Pancreas (tissue), 10 donors: ENCODE data around the gene GRK3. TPM values are rescaled to one million over a fixed set of nuclear protein-coding genes. Genes with fewer than 3 reads are reported as not detected.
"Not testable (repeated sequence)": the region's sequence is repeated elsewhere in the genome, so short reads cannot be mapped to it uniquely, and the experiment has no call there.

Experiments used
- ATAC-seq, 4 donors: fragments of 200-7000 bp; cut with Tn5 transposase; one replicate each; pipeline versions ENCODE4 v1.8.0 to v1.9.1; 2020; ENCODE audit warnings: mild to moderate bottlenecking in 4 of 4, moderate library complexity in 4 of 4
- DNase-seq, 6 donors: peaks; one replicate each; pipeline ENCODE4 v3.0.0-alpha.2; 2020
- FAIRE-seq: peaks from 2 replicates; lab custom pipeline; 2012; peaks lifted over from hg19 to GRCh38; lab: Jason Lieb, UNC
- H3K27ac ChIP-seq, 4 donors: fragments of 200-600 bp; sonication (generic); 1 replicate in 3 of 4; 2 replicates in 1 of 4; pipeline versions ENCODE4 v1.5.0 to v1.8.0; 2020
- H3K27me3 ChIP-seq, 4 donors: fragments of 200-600 bp; one replicate each; pipeline ENCODE4 v1.8.0; 2021
- H3K36me3 ChIP-seq, 3 donors: fragments of 200-600 bp; sonication (generic) in 1 of 3; one replicate each; pipeline versions ENCODE4 v1.5.0 to v1.8.0; 2020 to 2021
- H3K4me1 ChIP-seq, 3 donors: fragments of 200-600 bp; one replicate each; pipeline ENCODE4 v1.8.0; 2021
- H3K4me3 ChIP-seq, 4 donors: fragments of 200-600 bp; sonication (generic) in 2 of 4; one replicate each; pipeline versions ENCODE4 v1.5.0 to v1.8.0; 2020 to 2021
- H3K9me3 ChIP-seq, 4 donors: fragments of 200-600 bp; one replicate each; pipeline ENCODE4 v1.8.0; 2021
- WGBS, 2 donors: extraction: QIAGEN DNeasy Blood & Tissue Kit; methylation state at CpG; one replicate each; pipeline ENCODE4 v1.1.7; 2013; 5-methylcytosine and 5-hydroxymethylcytosine counted together
- intact Hi-C, 3 donors: fragments of 100-400 bp; cut with DNase I; formaldehyde crosslinking; loops; one replicate each; pipeline versions ENCODE4 v1.11.1 to v1.14.2; 2022
- polyA plus RNA-seq, 2 donors: library from polyadenylated mRNA; stranded (reverse); fragments of 200-250 nt; gene quantifications; one replicate each; pipeline ENCODE4 v1.2.3, GENCODE V29; 2013
- total RNA-seq, 6 donors: library from RNA; stranded (reverse); fragmentation: NEBNext Ultra II Directional in 4 of 6; extraction: Animal tissue kit (Norgen Biotek cat#: 25700) in 4 of 6; gene quantifications; one replicate each; pipeline versions ENCODE4 v1.2.1 to v1.2.4, GENCODE V29; 2021 to 2023
- TF ChIP-seq, protein P1 (sequence below), 4 donors: fragments of 200-600 bp; sonication (generic) in 3 of 4; IDR thresholded peaks; one replicate each; pipeline versions ENCODE4 v1.5.0 to v1.8.0; 2021; ENCODE audit warnings: antibody characterized with exemption in 4 of 4
- donor health status: healthy with polysubstance abuse.
- donor health status: DM: no; HTN: no; CAD: no; lungs with moderate emphysema.
- donor health status: DM: no; HTN: no; CAD: no.
- donor health status: control.
- donor health status: control.
- donor health status: Bipolar disorder and iron deficiency.
- donor health status: DM: yes; HTN: yes; CAD: no.
- donor health status: DM: no; HTN: no; CAD: no.
- donor health status: DM: no; HTN: no; CAD: no.
- donor health status: DM: yes; HTN: yes; CAD: no.

GRK3 gene
- total and polyA plus RNA-seq, 8 donors = 3.5 to 18.1 (median 7.6) TPM

DNA sequence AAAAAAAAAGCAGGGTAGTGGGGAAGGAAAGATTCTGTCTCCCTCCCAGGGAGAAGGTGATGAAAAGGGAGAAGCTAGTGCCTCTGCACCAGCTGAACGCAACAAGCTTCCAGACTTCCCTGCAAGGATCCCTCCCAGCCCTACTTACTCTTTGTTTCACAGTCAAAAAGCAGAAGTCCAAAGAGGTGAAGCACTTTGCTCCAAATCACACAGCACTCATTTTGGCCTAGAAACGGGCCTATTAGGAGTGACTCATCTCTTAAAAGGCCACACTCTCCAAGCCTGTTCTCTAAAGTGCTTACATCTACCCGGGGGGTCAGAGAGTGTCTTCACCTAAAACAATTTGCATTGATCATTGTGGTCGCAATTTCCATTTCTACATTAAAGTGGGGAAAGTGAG, 17.7 kb upstream of the GRK3 start:
- Histone ChIP-seq H3K36me3 (no peaks in the 10 kb centered on the region), H3K27me3 (no peaks in the 10 kb centered on the region), H3K4me3 (no peak overlapping the region), H3K9me3 (no peaks in the 10 kb centered on the region), H3K4me1 (peaks cover 0 to 8% (median 0%) of the 10 kb centered on the region in 3 donors), H3K27ac (no peak overlapping the region)
- intact Hi-C loops = no loop called here
- DNase-seq = no peak
- TF ChIP-seq, protein P1, sequence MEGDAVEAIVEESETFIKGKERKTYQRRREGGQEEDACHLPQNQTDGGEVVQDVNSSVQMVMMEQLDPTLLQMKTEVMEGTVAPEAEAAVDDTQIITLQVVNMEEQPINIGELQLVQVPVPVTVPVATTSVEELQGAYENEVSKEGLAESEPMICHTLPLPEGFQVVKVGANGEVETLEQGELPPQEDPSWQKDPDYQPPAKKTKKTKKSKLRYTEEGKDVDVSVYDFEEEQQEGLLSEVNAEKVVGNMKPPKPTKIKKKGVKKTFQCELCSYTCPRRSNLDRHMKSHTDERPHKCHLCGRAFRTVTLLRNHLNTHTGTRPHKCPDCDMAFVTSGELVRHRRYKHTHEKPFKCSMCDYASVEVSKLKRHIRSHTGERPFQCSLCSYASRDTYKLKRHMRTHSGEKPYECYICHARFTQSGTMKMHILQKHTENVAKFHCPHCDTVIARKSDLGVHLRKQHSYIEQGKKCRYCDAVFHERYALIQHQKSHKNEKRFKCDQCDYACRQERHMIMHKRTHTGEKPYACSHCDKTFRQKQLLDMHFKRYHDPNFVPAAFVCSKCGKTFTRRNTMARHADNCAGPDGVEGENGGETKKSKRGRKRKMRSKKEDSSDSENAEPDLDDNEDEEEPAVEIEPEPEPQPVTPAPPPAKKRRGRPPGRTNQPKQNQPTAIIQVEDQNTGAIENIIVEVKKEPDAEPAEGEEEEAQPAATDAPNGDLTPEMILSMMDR (IDR thresholded peaks at IDR 0.05) = no peak
- peak in 2 of 4 donors; percentile 46 to 59 for ATAC-seq
- 68 to 75% methylated on average over 4 of the region's 4 CpGs for WGBS, 2 donors
- FAIRE-seq = no peak

DNA sequence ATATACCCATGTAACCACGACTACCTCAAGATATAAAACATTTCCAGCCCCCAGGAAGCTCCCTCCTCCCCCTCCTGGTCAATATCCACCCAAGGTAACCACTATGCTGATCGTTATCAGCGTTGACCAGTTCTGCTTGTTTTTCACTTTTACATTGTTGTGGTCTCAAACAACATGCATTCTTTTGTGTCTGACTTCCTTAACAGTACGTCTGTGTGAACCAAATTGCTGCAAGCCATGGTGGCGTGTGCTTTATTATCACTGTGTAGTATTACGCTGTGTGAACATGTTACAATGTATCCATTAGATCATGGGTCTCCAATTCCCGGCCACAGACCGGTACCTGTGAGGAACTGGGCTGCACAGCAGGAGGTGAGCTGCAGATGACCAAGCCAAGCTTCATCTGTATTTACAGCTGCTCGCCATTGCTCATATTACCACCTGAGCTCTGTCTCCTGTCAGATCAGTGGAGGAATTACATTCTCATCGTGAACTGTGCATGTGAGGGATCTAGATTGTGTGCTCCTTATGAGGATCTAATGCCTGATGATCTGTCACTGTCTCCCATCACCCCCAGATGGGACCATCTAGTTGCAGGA, 15.5 kb upstream of the GRK3 start:
- no peak for DNase-seq
- Histone ChIP-seq H3K4me1 (peaks cover 0 to 8% (median 0%) of the 10 kb centered on the region in 3 donors), H3K27me3 (no peaks in the 10 kb centered on the region), H3K9me3 (no peaks in the 10 kb centered on the region), H3K4me3 (no peak overlapping the region), H3K27ac (no peak overlapping the region), H3K36me3 (no peaks in the 10 kb centered on the region)
- WGBS, 2 donors = 43 to 44% methylated on average over 10 of the region's 10 CpGs
- no peak for ATAC-seq
- intact Hi-C loops = no loop called here
- TF ChIP-seq, protein P1 (IDR thresholded peaks at IDR 0.05) = no peak
- no peak for FAIRE-seq

DNA sequence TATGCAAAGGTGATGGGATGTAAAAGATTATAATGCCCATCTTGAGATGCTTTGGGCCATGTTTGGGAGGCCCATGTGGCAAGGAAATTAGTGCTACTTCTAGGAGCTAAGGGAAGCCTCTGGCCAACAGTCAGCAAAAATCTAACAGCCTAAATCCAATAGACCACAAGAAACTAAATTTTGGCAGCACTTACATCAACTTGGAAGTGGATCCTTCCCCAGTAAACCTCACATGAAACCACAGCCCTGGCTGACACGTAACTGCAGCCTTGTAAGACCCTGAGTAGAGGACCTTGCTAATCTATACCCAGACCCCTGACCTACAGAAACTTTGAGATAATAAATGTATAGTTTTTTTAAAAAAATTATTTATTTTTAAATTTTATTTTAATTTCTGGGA, 13.1 kb upstream of the GRK3 start:
- no peak for DNase-seq
- Histone ChIP-seq H3K27me3 (no peaks in the 10 kb centered on the region), H3K9me3 (no peaks in the 10 kb centered on the region), H3K4me3 (no peak overlapping the region), H3K36me3 (no peaks in the 10 kb centered on the region), H3K4me1 (no peaks in the 10 kb centered on the region), H3K27ac (no peak overlapping the region)
- no peak for ATAC-seq
- 74 to 86% methylated on average over 1 of the region's 1 CpG for WGBS, 2 donors
- intact Hi-C loops = no loop called here
- TF ChIP-seq, protein P1 (IDR thresholded peaks at IDR 0.05) = no peak
- no peak for FAIRE-seq

DNA sequence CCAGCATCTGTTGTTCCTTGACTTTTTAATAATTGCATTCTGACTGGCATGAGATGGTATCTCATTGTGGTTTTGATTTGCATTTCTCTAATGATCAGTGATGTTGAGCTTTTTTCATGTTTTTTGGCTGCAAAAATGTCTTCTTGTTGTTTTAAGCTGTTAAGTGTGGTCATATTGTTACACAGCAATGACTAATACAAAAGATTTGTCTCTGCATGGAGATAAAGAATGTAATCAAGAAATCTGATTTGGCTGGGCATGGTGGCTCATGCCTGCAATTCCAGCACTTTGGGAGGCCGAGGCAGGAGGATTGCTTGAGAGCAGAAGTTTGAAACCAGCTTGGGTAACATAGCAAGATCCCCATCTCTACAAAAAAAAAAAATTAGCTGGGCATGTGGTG, 12.1 kb upstream of the GRK3 start:
- H3K4me1 ChIP-seq, intact Hi-C loops, H3K27ac ChIP-seq, DNase-seq, H3K9me3 ChIP-seq, H3K36me3 ChIP-seq, H3K4me3 ChIP-seq, ATAC-seq, H3K27me3 ChIP-seq, FAIRE-seq: not testable (repeated sequence)
- WGBS, 2 donors = 71 to 73% methylated on average over 1 of the region's 1 CpG

DNA sequence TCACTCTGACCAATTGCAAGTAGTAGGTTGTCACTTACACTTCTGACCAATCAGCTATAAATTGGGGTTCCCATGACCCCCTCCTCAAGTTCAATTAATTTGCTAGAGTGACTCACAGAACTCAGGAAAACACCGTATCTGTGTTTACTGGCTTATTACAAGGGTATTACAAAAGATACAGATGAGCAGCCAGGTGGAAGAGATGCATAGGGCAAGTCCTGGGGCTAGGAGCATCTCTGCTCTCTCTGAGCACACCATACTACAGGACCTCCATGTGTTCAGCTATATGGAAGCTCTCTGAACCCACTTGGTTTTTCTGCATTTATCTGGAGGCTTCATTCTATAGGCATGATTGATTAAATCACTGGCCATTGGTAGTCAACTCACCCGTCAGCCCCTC, 11.3 kb upstream of the GRK3 start:
- H3K27me3 ChIP-seq = no peaks in the 10 kb centered on the region
- H3K27ac ChIP-seq = no peak overlapping the region
- no peak for FAIRE-seq
- intact Hi-C loops = no loop called here
- WGBS, 2 donors = 79 to 88% methylated on average over 2 of the region's 2 CpGs
- no peaks in the 10 kb centered on the region for H3K4me1 ChIP-seq
- H3K4me3 ChIP-seq = no peak overlapping the region
- DNase-seq = no peak
- no peaks in the 10 kb centered on the region for H3K9me3 ChIP-seq
- TF ChIP-seq, protein P1 (IDR thresholded peaks at IDR 0.05) = no peak
- ATAC-seq = no peak
- H3K36me3 ChIP-seq = no peaks in the 10 kb centered on the region
